H1 (cell line): ENCODE measurements around the gene C12orf75. TPM values are rescaled to one million over a fixed set of nuclear protein-coding genes. Genes with fewer than 3 reads are reported as not detected.
"Not testable (repeated sequence)": the region's sequence is repeated elsewhere in the genome, so short reads cannot be mapped to it uniquely, and the experiment has no call there.

ENCODE experiments used
- CTCF ChIA-PET: fragments of 300-600 bp; sonication (Branson Sonifier 250); formaldehyde crosslinking; loops from one replicate; lab custom pipeline; 2021; ENCODE audit not compliant: partially characterized antibody; lab: Charles Lee
- POLR2A ChIA-PET: fragments of 300-600 bp; sonication (Branson Sonifier 250); formaldehyde crosslinking; loops from one replicate; lab custom pipeline; 2021; ENCODE audit warnings: inconsistent platforms; ENCODE audit not compliant: partially characterized antibody; lab: Charles Lee
- DNase-seq, 2 experiments: peaks; one replicate each; pipeline versions ENCODE4 v3.0.0 to v3.0.0-alpha.2; 2010 to 2022; ENCODE audit warnings: low spot score in 2 of 2, low read depth in 1 of 2, mixed read lengths in 1 of 2
- FAIRE-seq: peaks from 2 replicates; lab custom pipeline; 2011; peaks lifted over from hg19 to GRCh38; lab: Jason Lieb, UNC
- H2AFZ ChIP-seq: 2 replicates; pipeline ENCODE4 v1.8.1; 2012; ENCODE audit warnings: low read length, inconsistent platforms
- H2AK5ac ChIP-seq: 2 replicates; pipeline ENCODE4 v1.6.1; 2013; ENCODE audit warnings: low read depth, low read length
- H2BK120ac ChIP-seq: replicated peaks from 2 replicates; pipeline ENCODE3; 2013; ENCODE audit warnings: low read depth, low read length, inconsistent platforms
- H2BK12ac ChIP-seq: 2 replicates; pipeline ENCODE4 v1.6.1; 2013; ENCODE audit warnings: low read depth, low read length
- H2BK15ac ChIP-seq: 2 replicates; pipeline ENCODE4 v1.6.1; 2013; ENCODE audit warnings: low read length
- H2BK20ac ChIP-seq: 2 replicates; pipeline ENCODE4 v1.6.1; 2013; ENCODE audit warnings: low read length
- H2BK5ac ChIP-seq: 2 replicates; pipeline ENCODE4 v1.6.1; 2013; ENCODE audit warnings: low read depth, low read length
- H3K14ac ChIP-seq: 2 replicates; pipeline ENCODE4 v1.6.1; 2013; ENCODE audit warnings: inconsistent platforms; ENCODE audit not compliant: insufficient read length
- H3K18ac ChIP-seq: 2 replicates; pipeline ENCODE4 v1.6.1; 2013; ENCODE audit warnings: low read length; ENCODE audit errors: extremely low read depth
- H3K23ac ChIP-seq: 2 replicates; pipeline ENCODE4 v1.6.1; 2013; ENCODE audit warnings: inconsistent platforms; ENCODE audit not compliant: insufficient read length
- H3K23me2 ChIP-seq: 2 replicates; pipeline ENCODE4 v1.6.1; 2013; ENCODE audit warnings: low read depth, low read length
- H3K27ac ChIP-seq: 2 replicates; pipeline ENCODE4 v1.6.1; 2011; ENCODE audit warnings: low read depth, low read length, inconsistent platforms
- H3K27me3 ChIP-seq, 4 experiments: replicated peaks in 1 of 4; 1 replicate in 1 of 4; 2 replicates in 3 of 4; pipeline versions ENCODE4 v1.6.1 to v1.8.1; 2011 to 2013; ENCODE audit warnings: low read length in 3 of 4, mild to moderate bottlenecking in 3 of 4, inconsistent platforms in 2 of 4, mixed read lengths in 2 of 4, moderate library complexity in 1 of 4; ENCODE audit not compliant: control insufficient read depth in 3 of 4, insufficient read depth in 3 of 4; ENCODE audit errors: extremely low read depth in 1 of 4
- H3K36me3 ChIP-seq, 4 experiments: 2 replicates each; pipeline versions ENCODE4 v1.6.1 to v1.8.1; 2011 to 2013; ENCODE audit warnings: mild to moderate bottlenecking in 4 of 4, low read length in 3 of 4, moderate library complexity in 2 of 4, control low read depth in 1 of 4, inconsistent platforms in 1 of 4; ENCODE audit not compliant: insufficient read depth in 4 of 4, control insufficient read depth in 2 of 4
- H3K4ac ChIP-seq: replicated peaks from 2 replicates; pipeline ENCODE3; 2013; ENCODE audit warnings: low read length, low read depth, mixed read lengths, inconsistent platforms; ENCODE audit not compliant: insufficient read length
- H3K4me1 ChIP-seq, 4 experiments: replicated peaks in 1 of 4; 1 replicate in 1 of 4; 2 replicates in 3 of 4; pipeline versions ENCODE4 v1.6.1 to v1.8.1; 2011 to 2013; ENCODE audit warnings: low read length in 3 of 4, inconsistent platforms in 2 of 4, mixed read lengths in 1 of 4; ENCODE audit not compliant: insufficient read depth in 4 of 4, control insufficient read depth in 3 of 4
- H3K4me2 ChIP-seq, 2 experiments: 2 replicates each; pipeline versions ENCODE4 v1.6.1 to v1.8.1; 2011 to 2013; ENCODE audit warnings: low read depth in 2 of 2, low read length in 2 of 2, control low read depth in 1 of 2, inconsistent platforms in 1 of 2, mild to moderate bottlenecking in 1 of 2; ENCODE audit not compliant: insufficient read depth in 1 of 2
- H3K4me3 ChIP-seq, 4 experiments: fragments of 200-600, 300-600 bp in 1 of 4; sonication (generic), shearing (Covaris generic), sonication (Bioruptor Twin) in 1 of 4; 2 replicates each; pipeline versions ENCODE4 v1.5.1 to v1.8.1; 2011 to 2016; ENCODE audit warnings: low read length in 4 of 4, low read depth in 3 of 4, control low read depth in 2 of 4, inconsistent platforms in 2 of 4, mild to moderate bottlenecking in 2 of 4, mixed read lengths in 1 of 4, moderate library complexity in 1 of 4; ENCODE audit not compliant: insufficient read depth in 2 of 4; ENCODE audit errors: extremely low read depth in 1 of 4
- H3K56ac ChIP-seq: replicated peaks from 2 replicates; pipeline ENCODE3; 2013; ENCODE audit warnings: low read depth, mild to moderate bottlenecking, mixed read lengths, low read length, inconsistent platforms; ENCODE audit not compliant: insufficient read length
- H3K79me1 ChIP-seq: 2 replicates; pipeline ENCODE4 v1.6.1; 2013; ENCODE audit warnings: low read depth, low read length, control low read depth
- H3K79me2 ChIP-seq, 2 experiments: 2 replicates each; pipeline versions ENCODE4 v1.6.1 to v1.8.1; 2012 to 2013; ENCODE audit warnings: low read length in 2 of 2, mild to moderate bottlenecking in 2 of 2, inconsistent platforms in 1 of 2; ENCODE audit not compliant: insufficient read depth in 2 of 2, control insufficient read depth in 1 of 2
- H3K9ac ChIP-seq, 4 experiments: replicated peaks in 1 of 4; 1 replicate in 1 of 4; 2 replicates in 3 of 4; pipeline versions ENCODE4 v1.6.1 to v1.8.1; 2011 to 2013; ENCODE audit warnings: low read depth in 3 of 4, low read length in 3 of 4, control low read depth in 2 of 4, mild to moderate bottlenecking in 2 of 4, moderate library complexity in 2 of 4, inconsistent platforms in 1 of 4; ENCODE audit errors: extremely low read depth in 1 of 4
- H3K9me3 ChIP-seq, 2 experiments: 2 replicates each; pipeline versions ENCODE4 v1.6.1 to v1.8.1; 2012 to 2013; ENCODE audit warnings: mild to moderate bottlenecking in 2 of 2, moderate library complexity in 2 of 2, control low read depth in 1 of 2, inconsistent platforms in 1 of 2, low read depth in 1 of 2, low read length in 1 of 2, mixed read lengths in 1 of 2; ENCODE audit not compliant: insufficient read depth in 2 of 2
- H4K20me1 ChIP-seq, 2 experiments: replicated peaks in 1 of 2; 2 replicates each; pipeline versions ENCODE3 to v1.8.1; 2011 to 2013; ENCODE audit warnings: inconsistent platforms in 2 of 2, low read length in 2 of 2, mild to moderate bottlenecking in 1 of 2; ENCODE audit not compliant: insufficient read depth in 2 of 2, control insufficient read depth in 1 of 2
- H4K5ac ChIP-seq: 2 replicates; pipeline ENCODE4 v1.6.1; 2013; ENCODE audit warnings: low read length, low read depth, mixed read lengths, inconsistent platforms; ENCODE audit not compliant: insufficient read length
- H4K8ac ChIP-seq: 2 replicates; pipeline ENCODE4 v1.8.0; 2013; ENCODE audit warnings: mild to moderate bottlenecking, moderate library complexity, low read length, inconsistent platforms; ENCODE audit not compliant: insufficient read depth; ENCODE audit errors: extremely low read depth
- H4K91ac ChIP-seq: replicated peaks from 2 replicates; pipeline ENCODE3; 2013; ENCODE audit warnings: low read length, mixed read lengths, inconsistent platforms; ENCODE audit not compliant: insufficient read length
- WGBS, 2 experiments: shearing (Covaris generic) in 1 of 2; methylation state at CpG; one replicate each; pipeline versions ENCODE4 v1.1.6 to v1.1.7; 2013 to 2015; ENCODE audit warnings: low lambda C conversion rate in 2 of 2, mixed read lengths in 2 of 2, inconsistent platforms in 1 of 2, low coverage in 1 of 2, missing lambda C conversion rate in 1 of 2; ENCODE audit not compliant: insufficient replicate concordance in 2 of 2, insufficient coverage in 1 of 2, insufficient read length in 1 of 2; ENCODE audit errors: extremely low coverage in 1 of 2, missing lambda C conversion rate in 1 of 2; 5-methylcytosine and 5-hydroxymethylcytosine counted together
- polyA plus RNA-seq, 7 experiments: library from polyadenylated mRNA; depleted of rRNA in 3 of 7; stranded (reverse) in 5 of 7; unstranded in 2 of 7; fragments of >200 nt in 5 of 7; fragments of 200-250 nt in 2 of 7; gene quantifications; 1 replicate in 5 of 7; 2 replicates in 1 of 7; 4 replicates in 1 of 7; pipeline versions ENCODE4 v1.2.1 to v1.2.3, GENCODE V29; 2011 to 2013; ENCODE audit warnings: missing spikeins in 2 of 7, mixed read lengths in 2 of 7
- total RNA-seq: library from RNA; stranded (reverse); fragmentation: NEBNext Ultra II Directional; extraction: Animal tissue kit (Norgen Biotek cat#: 25700); gene quantifications from 2 replicates; pipeline ENCODE4 v1.2.1, GENCODE V29; 2021

C12orf75 gene
- total and polyA plus RNA-seq, 2 of the 8 experiments (the other 6 are each of a cell fraction or from before 2014, with no cell fraction given) = 26.4 to 41.2 TPM

DNA sequence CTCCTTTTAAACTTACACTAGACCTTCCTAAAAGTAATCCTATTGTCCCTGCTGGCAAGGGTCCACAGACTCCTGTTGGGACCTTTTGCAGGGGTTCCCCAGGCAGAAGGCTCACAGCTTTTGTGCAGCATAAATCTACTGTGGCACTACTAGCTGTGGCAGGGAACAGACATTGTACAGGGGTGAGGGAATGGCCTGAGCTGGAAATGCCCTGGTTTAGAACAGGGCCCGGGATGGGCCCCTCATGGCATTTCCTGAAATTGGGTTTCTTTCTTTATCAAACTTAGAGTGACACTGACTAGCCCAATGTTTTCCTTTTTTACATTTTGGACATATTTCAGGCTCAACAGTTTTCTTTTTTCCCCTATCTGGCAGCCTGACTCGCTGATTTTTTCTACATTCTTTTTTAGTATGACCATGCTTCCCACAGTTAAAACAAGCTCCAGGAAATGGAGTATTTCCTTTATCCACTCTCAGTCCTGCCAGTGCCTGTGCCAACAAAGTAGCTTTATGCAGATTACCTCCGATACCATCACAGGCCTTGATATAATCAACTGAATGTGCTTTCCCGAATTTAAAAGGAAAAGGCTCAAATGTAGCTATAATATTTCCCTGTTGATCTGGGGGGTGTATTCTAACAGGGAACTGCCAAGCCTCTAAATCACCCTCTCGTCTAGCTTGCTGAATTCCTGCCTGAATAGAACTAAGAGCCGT is 22.7 kb upstream of the C12orf75 start:
- H3K56ac ChIP-seq, H2BK5ac ChIP-seq, H2AK5ac ChIP-seq, H4K20me1 ChIP-seq, H3K9me3 ChIP-seq, H3K18ac ChIP-seq, H2BK15ac ChIP-seq, DNase-seq, H3K4me3 ChIP-seq, H3K14ac ChIP-seq, H4K5ac ChIP-seq, H3K23me2 ChIP-seq, H2BK120ac ChIP-seq, H3K4me2 ChIP-seq, H3K79me1 ChIP-seq, FAIRE-seq, H4K91ac ChIP-seq, H3K9ac ChIP-seq, H2BK20ac ChIP-seq, H3K4ac ChIP-seq, H2BK12ac ChIP-seq, H3K36me3 ChIP-seq, H2AFZ ChIP-seq, H3K79me2 ChIP-seq, H3K27ac ChIP-seq, H3K27me3 ChIP-seq, H3K23ac ChIP-seq, H4K8ac ChIP-seq, POLR2A ChIA-PET, H3K4me1 ChIP-seq: not testable (repeated sequence)
- CTCF ChIA-PET = interaction anchor here (0.8 to 1.5 kb wide), 4 partner anchors 12 to 57 kb away, joined by 3 to 5 read pairs (median 4); no protein-coding TSS in a partner anchor
- 94% methylated on average over 6 of the region's 6 CpGs; no CpG with 5 or more reads in 1 of the 2 experiments for WGBS, 2 experiments

DNA sequence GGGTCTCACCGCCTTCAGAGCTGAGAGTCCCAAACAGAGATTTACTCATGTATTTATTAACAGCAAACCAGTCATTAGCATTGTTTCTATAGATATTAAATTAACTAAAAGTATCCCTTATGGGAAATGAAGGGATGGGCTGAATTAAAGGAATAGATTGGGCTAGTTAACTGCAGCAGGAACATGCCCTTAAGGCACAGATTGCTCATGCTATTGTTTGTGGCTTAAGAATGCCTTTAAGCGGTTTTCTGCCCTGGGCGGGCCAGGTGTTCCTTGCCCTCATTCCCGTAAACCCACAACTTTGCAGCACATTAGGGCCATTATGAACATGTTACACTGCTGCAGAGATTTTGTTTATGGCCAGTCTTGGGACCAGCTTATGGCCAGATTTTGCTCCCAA is 21.7 kb upstream of the C12orf75 start:
- H3K9me3 ChIP-seq, H3K4me1 ChIP-seq, H3K27ac ChIP-seq, H3K36me3 ChIP-seq, H3K4ac ChIP-seq, H3K4me2 ChIP-seq, H3K27me3 ChIP-seq, H3K23ac ChIP-seq, H2BK20ac ChIP-seq, H3K56ac ChIP-seq, POLR2A ChIA-PET, H4K5ac ChIP-seq, H4K91ac ChIP-seq, H2AK5ac ChIP-seq, H2BK120ac ChIP-seq, H3K14ac ChIP-seq, H3K18ac ChIP-seq, H2BK5ac ChIP-seq, H4K8ac ChIP-seq, H3K23me2 ChIP-seq, H2AFZ ChIP-seq, H3K79me2 ChIP-seq, H2BK15ac ChIP-seq, H3K4me3 ChIP-seq, H2BK12ac ChIP-seq, FAIRE-seq, DNase-seq, H3K9ac ChIP-seq, H4K20me1 ChIP-seq, H3K79me1 ChIP-seq: not testable (repeated sequence)
- 85% methylated on average over 4 of the region's 4 CpGs; no CpG with 5 or more reads in 1 of the 2 experiments for WGBS, 2 experiments
- CTCF ChIA-PET = interaction anchor here (0.6 to 1.5 kb wide), 4 partner anchors 15 to 253 kb away, joined by 3 to 4 read pairs (median 3); no protein-coding TSS in a partner anchor
